ENCODE measurements around the gene NLRC3.
A peak's percentile ranks its signal among the peaks of the same experiment; 100 is the strongest.

NLRC3 gene

DNA sequence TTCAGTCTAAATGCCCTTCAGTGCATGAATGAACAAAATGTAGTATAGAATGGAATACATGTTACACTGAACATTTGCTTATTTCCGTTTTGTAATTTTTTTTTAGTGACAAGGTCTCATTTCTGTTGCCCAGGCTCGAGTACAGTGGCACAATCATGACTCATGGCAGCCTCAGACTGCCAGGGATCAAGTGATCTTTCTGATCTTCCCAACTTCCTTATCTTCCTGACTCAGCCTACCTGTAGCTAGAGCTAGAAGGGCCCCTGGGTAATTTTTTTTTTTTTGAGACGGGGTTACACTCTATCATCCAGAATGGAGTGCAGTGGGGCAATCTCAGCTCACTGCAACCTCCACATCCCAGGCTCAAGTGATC is 41.6 kb upstream of the NLRC3 start:
- no peaks in the 10 kb centered on the region for H3K4me1 ChIP-seq
- no peak for TF ChIP-seq CTCF (IDR thresholded peaks at IDR 0.05)
- H3K4me3 ChIP-seq (ENCODE audit: low read depth, low read length): no peak overlapping the region
- no peaks in the 10 kb centered on the region for H3K9me3 ChIP-seq (ENCODE audit: control insufficient read depth, low read length)
- H3K27me3 ChIP-seq (ENCODE audit: control insufficient read depth, insufficient read depth, low read length): no peaks in the 10 kb centered on the region
- H2AFZ ChIP-seq: no peak overlapping the region
- no peak overlapping the region for H3K27ac ChIP-seq
- no peak overlapping the region for H3K9ac ChIP-seq
- H3K79me2 ChIP-seq: peaks cover 2% of the 10 kb centered on the region
- no peak overlapping the region for H3K4me2 ChIP-seq (ENCODE audit: low read length)
- H3K36me3 ChIP-seq (ENCODE audit: control insufficient read depth, insufficient read depth, low read length): no peaks in the 10 kb centered on the region

GRCh38 chr16:3612510-3613466 is 35.6 kb upstream of the NLRC3 start:
- no peak overlapping the region for H3K27ac ChIP-seq
- H3K4me3 ChIP-seq (ENCODE audit: low read depth, low read length): no peak overlapping the region
- no peaks in the 10 kb centered on the region for H3K27me3 ChIP-seq (ENCODE audit: control insufficient read depth, insufficient read depth, low read length)
- H3K4me2 ChIP-seq (ENCODE audit: low read length): no peak overlapping the region
- H2AFZ ChIP-seq: no peak overlapping the region
- H3K9me3 ChIP-seq (ENCODE audit: control insufficient read depth, low read length): no peaks in the 10 kb centered on the region
- H3K36me3 ChIP-seq (ENCODE audit: control insufficient read depth, insufficient read depth, low read length): no peaks in the 10 kb centered on the region
- H3K9ac ChIP-seq: no peak overlapping the region
- H3K79me2 ChIP-seq: peaks cover 8% of the 10 kb centered on the region
- H3K4me1 ChIP-seq: no peaks in the 10 kb centered on the region
- no peak for TF ChIP-seq CTCF (IDR thresholded peaks at IDR 0.05)

- H3K9me3 ChIP-seq (ENCODE audit: control insufficient read depth, low read length): no peaks in the 10 kb centered on the region
- H3K27ac ChIP-seq: peak within 1 kb of the TSS; percentile 53
- peak within 1 kb of the TSS; percentile 98 for H2AFZ ChIP-seq
- peak within 1 kb of the TSS; percentile 93 for H3K4me3 ChIP-seq (ENCODE audit: low read depth, low read length)
- peaks cover 6% of the 10 kb centered on the region for H3K79me2 ChIP-seq
- TF ChIP-seq CTCF (IDR thresholded peaks at IDR 0.05): no peak
- H3K9ac ChIP-seq: peak within 1 kb of the TSS; percentile 70
- H3K36me3 ChIP-seq (ENCODE audit: control insufficient read depth, insufficient read depth, low read length): no peaks in the 10 kb centered on the region
- peak within 1 kb of the TSS; percentile 94 for H3K4me2 ChIP-seq (ENCODE audit: low read length)
- no peaks in the 10 kb centered on the region for H3K27me3 ChIP-seq (ENCODE audit: control insufficient read depth, insufficient read depth, low read length)
- no peaks in the 10 kb centered on the region for H3K4me1 ChIP-seq
Observed at GRCh38 chr16:3611146-3611975, 34.2 kb upstream of the NLRC3 start, which contains the start of gene SLX4. Gene SLX4, minus strand, starts transcription at chr16:3611606. Its CDS starts 2,642 bp downstream, at chr16:3608964.

DNA sequence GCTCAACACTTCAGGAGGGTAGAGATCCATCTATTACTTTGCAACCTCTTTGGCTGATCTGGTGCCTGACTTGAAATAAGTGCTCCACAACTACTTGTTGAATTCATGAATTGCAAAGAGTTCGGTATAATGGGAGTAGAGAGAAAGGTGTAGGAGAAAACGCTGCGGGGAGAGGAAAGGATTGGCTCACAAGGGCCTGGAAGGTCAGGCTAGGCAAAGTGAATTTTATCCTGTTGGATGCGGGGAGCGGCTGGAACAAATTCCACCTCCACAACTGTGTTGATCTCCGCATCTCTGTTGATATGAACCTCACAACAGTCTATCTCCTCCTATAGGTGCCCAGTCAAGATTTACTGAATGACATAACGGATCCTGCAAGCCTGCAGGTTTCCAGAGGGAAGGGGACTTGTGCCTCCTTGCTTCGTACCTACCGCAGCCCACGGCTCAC is 33.5 kb upstream of the NLRC3 start:
- Histone ChIP-seq H3K79me2 (peaks cover 6% of the 10 kb centered on the region), H3K27me3 (ENCODE audit: control insufficient read depth, insufficient read depth, low read length) (no peaks in the 10 kb centered on the region), H3K9me3 (ENCODE audit: control insufficient read depth, low read length) (no peaks in the 10 kb centered on the region), H3K4me2 (ENCODE audit: low read length) (peak overlapping the region; percentile 94), H3K27ac (no peak overlapping the region), H3K4me1 (no peaks in the 10 kb centered on the region), H3K36me3 (ENCODE audit: control insufficient read depth, insufficient read depth, low read length) (no peaks in the 10 kb centered on the region), H3K9ac (no peak overlapping the region), H3K4me3 (ENCODE audit: low read depth, low read length) (peak overlapping the region; percentile 93), H2AFZ (peak overlapping the region; percentile 98)
- TF ChIP-seq CTCF (IDR thresholded peaks at IDR 0.05): no peak
